RWPE2 (cell line): Measurements from ENCODE around the gene SGF29.

Source experiments
- ATAC-seq: fragments of 200-7000 bp; cut with Tn5 transposase; 3 replicates; pipeline ENCODE4 v1.9.1; 2021; ENCODE audit warnings: low read depth
- DNase-seq: peaks from one replicate; pipeline ENCODE4 v3.0.0-alpha.2; 2020; ENCODE audit warnings: low spot score
- H3K27ac ChIP-seq: fragments of 450-650 bp; 2 replicates; pipeline ENCODE4 v1.5.1; 2017; ENCODE audit warnings: mild to moderate bottlenecking; ENCODE audit not compliant: poor library complexity, severe bottlenecking
- H3K27me3 ChIP-seq: fragments of 250-450 bp; sonication (Bioruptor Pico); 2 replicates; pipeline ENCODE4 v1.5.1; 2021; ENCODE audit warnings: mild to moderate bottlenecking, moderate library complexity; ENCODE audit not compliant: insufficient read depth, poor library complexity, severe bottlenecking
- H3K36me3 ChIP-seq: fragments of 250-450 bp; sonication (Bioruptor Pico); 2 replicates; pipeline ENCODE4 v1.5.1; 2020; ENCODE audit warnings: low read depth, mild to moderate bottlenecking, moderate library complexity
- H3K4me1 ChIP-seq: fragments of 250-450 bp; sonication (Bioruptor Pico); 2 replicates; pipeline ENCODE4 v1.5.1; 2021; ENCODE audit warnings: mild to moderate bottlenecking, moderate library complexity; ENCODE audit not compliant: insufficient read depth, poor library complexity, severe bottlenecking
- H3K4me3 ChIP-seq: fragments of 250-450 bp; sonication (Bioruptor Pico); 2 replicates; pipeline ENCODE4 v1.5.1; 2021; ENCODE audit warnings: mild to moderate bottlenecking, moderate library complexity; ENCODE audit not compliant: severe bottlenecking
- H3K9me3 ChIP-seq: fragments of 250-450 bp; sonication (Bioruptor Pico); 2 replicates; pipeline ENCODE4 v1.5.1; 2021; ENCODE audit warnings: mild to moderate bottlenecking, moderate library complexity; ENCODE audit not compliant: severe bottlenecking
- TF ChIP-seq, protein P1 (sequence below): fragments of 450-650 bp; IDR thresholded peaks from one replicate; pipeline ENCODE4 v1.5.1; 2017; ENCODE audit warnings: mild to moderate bottlenecking, moderate library complexity; ENCODE audit not compliant: poor library complexity, severe bottlenecking

SGF29 gene

DNA sequence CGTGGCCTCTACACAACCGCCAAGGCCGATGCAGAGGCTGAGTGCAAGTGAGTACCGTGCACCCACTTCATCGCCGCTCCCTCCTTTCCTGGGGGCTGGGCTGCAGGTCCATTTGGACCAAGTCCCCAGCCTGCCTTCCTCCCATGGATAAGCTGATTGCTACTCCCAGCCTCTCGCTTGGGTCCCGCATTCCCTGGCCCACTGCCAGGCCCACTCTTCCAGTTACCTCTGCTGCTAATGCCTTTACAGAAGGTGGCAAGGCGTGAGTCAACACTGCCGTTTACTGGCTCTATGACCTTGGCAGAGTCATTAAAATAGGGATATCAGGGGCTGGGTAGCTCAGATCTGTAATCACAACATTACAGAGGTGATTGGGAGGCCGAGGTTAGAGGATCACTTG lies 32.0 kb downstream of the SGF29 start:
- Histone ChIP-seq H3K4me1 (peaks cover 8% of the 10 kb centered on the region), H3K27ac (no peak overlapping the region), H3K4me3 (no peak overlapping the region), H3K27me3 (no peaks in the 10 kb centered on the region), H3K9me3 (no peaks in the 10 kb centered on the region), H3K36me3 (peaks cover 8% of the 10 kb centered on the region; the same call in 1 of the 2 replicates)
- DNase-seq (no peak), ATAC-seq (no peak)
- TF ChIP-seq, protein P1, sequence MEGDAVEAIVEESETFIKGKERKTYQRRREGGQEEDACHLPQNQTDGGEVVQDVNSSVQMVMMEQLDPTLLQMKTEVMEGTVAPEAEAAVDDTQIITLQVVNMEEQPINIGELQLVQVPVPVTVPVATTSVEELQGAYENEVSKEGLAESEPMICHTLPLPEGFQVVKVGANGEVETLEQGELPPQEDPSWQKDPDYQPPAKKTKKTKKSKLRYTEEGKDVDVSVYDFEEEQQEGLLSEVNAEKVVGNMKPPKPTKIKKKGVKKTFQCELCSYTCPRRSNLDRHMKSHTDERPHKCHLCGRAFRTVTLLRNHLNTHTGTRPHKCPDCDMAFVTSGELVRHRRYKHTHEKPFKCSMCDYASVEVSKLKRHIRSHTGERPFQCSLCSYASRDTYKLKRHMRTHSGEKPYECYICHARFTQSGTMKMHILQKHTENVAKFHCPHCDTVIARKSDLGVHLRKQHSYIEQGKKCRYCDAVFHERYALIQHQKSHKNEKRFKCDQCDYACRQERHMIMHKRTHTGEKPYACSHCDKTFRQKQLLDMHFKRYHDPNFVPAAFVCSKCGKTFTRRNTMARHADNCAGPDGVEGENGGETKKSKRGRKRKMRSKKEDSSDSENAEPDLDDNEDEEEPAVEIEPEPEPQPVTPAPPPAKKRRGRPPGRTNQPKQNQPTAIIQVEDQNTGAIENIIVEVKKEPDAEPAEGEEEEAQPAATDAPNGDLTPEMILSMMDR = no peak

- no peak for DNase-seq
- no peak for ATAC-seq
Observed at GRCh38 chr16:28586466-28586865, 32.7 kb downstream of the SGF29 start.

DNA sequence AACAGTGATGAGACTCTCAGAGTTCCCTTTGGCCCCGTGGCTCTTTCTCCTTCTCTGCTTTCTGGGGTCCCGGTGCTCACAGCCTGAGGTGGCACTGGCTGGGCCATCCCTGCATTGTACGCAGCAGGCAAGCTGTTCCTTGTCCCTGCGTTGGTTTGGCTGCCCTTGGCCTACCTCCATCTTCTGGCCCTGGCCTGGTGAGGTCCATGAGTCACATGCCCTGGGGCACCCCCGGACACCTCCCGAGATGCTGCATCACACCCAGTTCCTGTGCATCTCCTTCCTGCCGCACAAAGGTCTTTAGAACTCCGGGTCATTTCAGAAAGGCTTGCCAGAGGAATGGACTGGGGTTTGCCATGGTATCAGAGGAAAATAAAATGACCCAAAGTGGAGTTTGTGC lies 33.7 kb downstream of the SGF29 start:
- Histone ChIP-seq H3K27me3 (no peaks in the 10 kb centered on the region), H3K4me1 (peaks cover 8% of the 10 kb centered on the region), H3K9me3 (no peaks in the 10 kb centered on the region), H3K27ac (no peak overlapping the region), H3K36me3 (peaks cover 3% of the 10 kb centered on the region; the same call in 1 of the 2 replicates), H3K4me3 (no peak overlapping the region)
- ATAC-seq (peak; percentile 89), DNase-seq (no peak)
- TF ChIP-seq, protein P1 = no peak

More at GRCh38 chr16:28586466-28586865, 32.7 kb downstream of the SGF29 start:
- Histone ChIP-seq H3K4me1 (peaks cover 8% of the 10 kb centered on the region), H3K4me3 (no peak overlapping the region), H3K27me3 (no peaks in the 10 kb centered on the region), H3K36me3 (peaks cover 8% of the 10 kb centered on the region; the same call in 1 of the 2 replicates), H3K27ac (no peak overlapping the region), H3K9me3 (no peaks in the 10 kb centered on the region)
- TF ChIP-seq, protein P1 = no peak

GRCh38 chr16:28589069-28589468 lies 35.3 kb downstream of the SGF29 start:
- no peak for ATAC-seq
- Histone ChIP-seq H3K27ac (no peak overlapping the region), H3K36me3 (peaks cover 3% of the 10 kb centered on the region; the same call in 1 of the 2 replicates), H3K4me3 (no peak overlapping the region), H3K4me1 (peaks cover 8% of the 10 kb centered on the region), H3K9me3 (no peaks in the 10 kb centered on the region), H3K27me3 (no peaks in the 10 kb centered on the region)
- no peak for DNase-seq
- TF ChIP-seq, protein P1 = no peak

- Histone ChIP-seq H3K36me3 (peaks cover 3% of the 10 kb centered on the region; the same call in 1 of the 2 replicates), H3K9me3 (no peaks in the 10 kb centered on the region), H3K27ac (no peak overlapping the region), H3K4me1 (peaks cover 8% of the 10 kb centered on the region), H3K4me3 (no peak overlapping the region), H3K27me3 (no peaks in the 10 kb centered on the region)
- no peak for ATAC-seq
- TF ChIP-seq, protein P1 = no peak
- no peak for DNase-seq
Observed at GRCh38 chr16:28589930-28590329, 36.2 kb downstream of the SGF29 start.
